ENCODE measurements around the gene PTPN14.
"Not testable (repeated sequence)": the region's sequence is repeated elsewhere in the genome, so short reads cannot be mapped to it uniquely, and the experiment has no call there.

The PTPN14 gene

DNA sequence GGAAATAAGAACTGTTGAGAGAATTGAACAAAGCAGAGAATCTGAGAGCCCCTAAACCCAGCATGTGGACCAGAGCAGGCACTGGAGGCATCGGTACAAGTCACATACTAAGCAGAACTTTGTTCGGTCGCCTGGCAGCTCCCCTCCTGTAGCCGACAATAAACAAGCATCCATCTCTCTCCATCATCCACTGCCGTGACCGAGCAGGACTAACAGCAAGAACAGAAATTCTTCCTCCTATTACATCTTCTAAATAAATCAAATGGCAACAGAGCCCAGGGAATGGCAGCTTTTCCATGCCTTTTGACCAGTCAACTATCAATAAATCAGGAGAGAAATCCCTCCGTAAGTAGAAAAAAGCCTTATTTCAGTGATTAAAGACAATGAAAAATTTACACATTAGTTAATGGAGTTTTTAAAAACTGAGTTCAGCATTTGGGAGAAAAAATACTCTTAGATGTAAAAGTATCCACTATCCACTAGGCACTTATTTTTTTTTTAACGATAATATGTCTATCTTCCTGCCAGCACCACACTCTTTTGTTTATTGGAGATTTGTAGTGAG is 36.5 kb downstream of the PTPN14 start:
- DNase-seq (ENCODE audit: low read depth), result no peak
- no peak overlapping the region for H3K4me3 ChIP-seq (ENCODE audit: low read depth, low read length)

DNA sequence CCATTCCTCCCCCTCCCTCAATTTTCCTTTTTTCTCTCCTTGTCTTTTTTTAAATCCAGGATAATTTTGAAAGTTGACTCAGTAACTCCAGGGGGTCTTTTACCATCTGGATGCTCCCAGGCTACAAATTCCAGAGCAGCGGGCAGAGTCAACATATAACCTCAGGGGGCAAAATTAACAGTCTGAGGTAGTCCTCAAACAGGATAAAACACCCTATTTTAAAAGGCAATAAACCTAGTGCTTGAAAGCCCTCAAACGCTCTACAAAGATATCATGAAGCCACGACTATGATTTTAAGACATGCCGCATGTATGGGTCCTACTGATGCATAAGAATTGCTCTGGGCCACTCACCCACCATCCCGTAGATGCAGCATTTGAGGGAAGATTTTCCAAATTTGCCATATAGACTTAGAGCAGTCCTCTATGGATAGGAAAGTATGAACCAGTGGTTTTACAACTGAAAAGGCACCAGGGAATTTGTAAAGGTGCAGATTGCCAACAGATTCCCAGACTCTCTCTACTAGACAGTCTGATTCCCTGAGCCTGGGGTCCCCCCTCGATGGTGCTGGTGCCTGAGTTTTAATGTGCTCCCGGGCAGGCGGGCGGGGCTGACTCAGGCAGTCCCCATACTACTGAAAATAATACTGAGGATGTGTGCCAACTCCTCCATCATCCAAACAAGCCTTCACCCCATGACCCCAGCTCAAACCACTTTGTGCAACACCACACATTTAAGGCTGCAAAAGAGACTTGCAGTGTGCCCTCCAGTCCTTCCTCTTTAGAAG is 37.2 kb downstream of the PTPN14 start:
- DNase-seq (ENCODE audit: low read depth), result peak; percentile 25
- H3K4me3 ChIP-seq (ENCODE audit: low read depth, low read length), result no peak overlapping the region

DNA sequence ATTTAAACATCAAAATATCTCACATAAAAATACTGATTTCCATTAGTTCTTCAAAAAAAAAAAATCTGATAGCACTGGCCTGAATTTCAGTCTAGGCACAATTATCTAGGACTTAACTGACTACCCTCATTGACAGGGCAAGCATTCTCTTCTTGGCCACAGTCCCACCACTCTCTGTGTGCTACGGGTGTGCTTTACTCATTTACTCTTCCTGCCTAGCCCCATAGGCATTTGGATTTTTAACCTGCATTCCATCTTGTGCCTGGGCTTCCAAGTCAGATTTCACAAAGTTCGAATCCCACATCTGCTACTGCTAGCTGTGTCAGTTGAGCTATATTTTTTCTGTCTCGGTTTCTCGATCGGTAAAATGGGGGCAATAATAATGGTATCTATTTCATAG is 38.0 kb downstream of the PTPN14 start:
- no peak overlapping the region for H3K4me3 ChIP-seq (ENCODE audit: low read depth, low read length)
- DNase-seq (ENCODE audit: low read depth), result no peak

DNA sequence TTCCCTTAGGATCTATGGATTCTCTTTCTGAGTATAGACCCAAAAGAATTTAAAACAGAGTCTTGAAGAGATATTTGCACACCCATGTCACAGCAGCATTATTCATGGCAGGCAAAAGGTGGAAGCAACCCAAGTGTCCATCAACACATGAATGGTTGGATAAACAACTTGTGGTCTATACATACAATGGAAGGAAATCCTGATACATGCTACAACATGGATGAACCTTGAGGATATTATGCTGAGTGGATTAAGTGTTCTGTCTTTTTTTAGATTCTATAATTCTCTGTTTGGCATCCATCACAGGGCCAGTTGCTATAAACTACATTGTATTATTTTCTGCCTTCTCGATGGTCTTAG is 39.8 kb downstream of the PTPN14 start:
- no peak overlapping the region for H3K4me3 ChIP-seq (ENCODE audit: low read depth, low read length)
- no peak for DNase-seq (ENCODE audit: low read depth)

DNA sequence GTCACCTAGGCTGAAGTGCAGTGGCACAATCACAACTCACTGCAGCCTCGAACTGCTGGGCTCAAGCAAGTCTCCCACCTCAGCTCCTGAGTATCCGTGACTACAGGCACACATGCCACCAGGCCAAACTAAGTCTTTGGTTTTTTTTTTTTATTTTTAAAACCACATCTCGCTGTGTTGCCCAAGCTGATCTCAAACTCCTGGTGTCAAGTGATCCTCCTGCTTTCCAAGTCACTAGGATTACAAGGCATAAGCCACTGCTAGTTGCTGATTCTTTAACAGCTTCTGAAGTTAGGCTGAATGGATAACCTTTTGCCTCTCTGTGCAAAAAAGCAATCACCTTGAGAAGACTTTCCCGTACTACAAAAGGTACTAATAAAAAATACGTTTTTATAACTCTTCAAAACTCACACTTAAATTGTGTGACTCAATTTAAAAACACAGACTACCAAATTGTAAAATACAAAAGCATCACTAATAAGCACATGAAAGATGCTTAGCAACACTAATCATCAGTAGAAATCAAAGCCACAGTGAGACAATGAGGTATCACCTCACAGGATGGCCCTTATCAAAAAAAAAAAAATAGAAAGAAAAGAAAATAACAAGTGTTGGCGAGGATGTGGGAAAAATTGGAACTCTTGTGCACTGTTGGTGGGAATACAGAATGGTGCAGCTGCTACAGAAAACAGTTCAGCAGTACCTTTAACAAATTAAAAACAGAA is 40.3 kb downstream of the PTPN14 start:
- DNase-seq (ENCODE audit: low read depth), result no peak
- no peak overlapping the region for H3K4me3 ChIP-seq (ENCODE audit: low read depth, low read length)

DNA sequence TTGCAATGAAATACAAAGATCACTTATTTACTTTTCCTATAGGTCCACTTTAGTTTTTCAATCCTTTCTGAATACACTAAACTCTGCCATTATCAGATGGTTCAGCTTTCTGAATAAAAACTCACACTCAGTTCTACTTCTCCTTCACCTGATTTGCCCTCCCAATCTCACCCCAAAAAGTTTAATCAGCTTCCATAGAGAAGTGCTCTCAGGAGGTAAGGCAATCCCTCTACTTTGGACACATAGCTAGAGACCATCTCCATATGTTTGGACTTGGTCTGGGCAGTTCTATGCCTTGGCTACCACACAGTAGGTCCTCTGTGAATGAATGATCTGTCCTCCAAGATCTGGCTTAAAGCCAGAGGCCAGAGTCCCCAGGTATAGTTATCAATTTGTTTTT is 40.9 kb downstream of the PTPN14 start:
- no peak for DNase-seq (ENCODE audit: low read depth)
- no peak overlapping the region for H3K4me3 ChIP-seq (ENCODE audit: low read depth, low read length)

DNA sequence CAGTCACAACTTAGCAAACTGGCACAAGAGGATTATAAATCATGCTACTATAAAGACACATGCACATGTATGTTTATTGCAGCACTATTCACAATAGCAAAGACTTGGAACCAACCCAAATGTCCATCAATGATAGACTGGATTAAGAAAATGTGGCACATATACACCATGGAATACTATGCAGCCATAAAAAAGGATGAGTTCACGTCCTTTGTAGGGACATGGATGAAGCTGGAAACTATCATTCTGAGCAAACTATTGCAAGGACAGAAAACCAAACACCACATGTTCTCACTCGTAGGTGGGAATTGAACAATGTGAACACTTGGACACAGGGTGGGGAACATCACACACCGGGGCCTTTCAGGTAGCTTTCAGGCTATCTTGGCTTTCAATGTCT is 41.8 kb downstream of the PTPN14 start:
- not testable (repeated sequence) for H3K4me3 ChIP-seq (ENCODE audit: low read depth, low read length); DNase-seq (ENCODE audit: low read depth)

DNA sequence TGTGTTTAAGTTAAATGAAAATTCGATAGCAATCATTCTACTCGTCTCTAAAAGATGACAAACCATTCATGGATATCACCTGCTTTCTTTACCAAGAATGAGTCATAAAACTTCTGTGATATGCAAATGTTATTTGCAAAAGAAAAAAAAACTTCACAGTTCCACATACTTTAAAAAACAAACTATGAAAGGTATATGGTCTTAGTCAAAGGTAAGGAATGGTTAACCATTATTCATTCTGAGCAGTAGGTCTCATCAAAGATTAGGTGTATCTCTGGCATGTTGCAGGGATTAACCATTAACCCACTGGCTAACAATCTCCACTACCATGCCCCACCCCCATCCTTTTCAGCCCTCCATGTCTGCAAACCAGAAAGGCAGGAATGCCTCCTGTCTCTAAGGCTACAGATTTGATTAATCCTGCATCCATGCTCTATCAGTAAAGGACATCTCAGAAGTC is 44.4 kb downstream of the PTPN14 start:
- no peak overlapping the region for H3K4me3 ChIP-seq (ENCODE audit: low read depth, low read length)
- DNase-seq (ENCODE audit: low read depth), result no peak

DNA sequence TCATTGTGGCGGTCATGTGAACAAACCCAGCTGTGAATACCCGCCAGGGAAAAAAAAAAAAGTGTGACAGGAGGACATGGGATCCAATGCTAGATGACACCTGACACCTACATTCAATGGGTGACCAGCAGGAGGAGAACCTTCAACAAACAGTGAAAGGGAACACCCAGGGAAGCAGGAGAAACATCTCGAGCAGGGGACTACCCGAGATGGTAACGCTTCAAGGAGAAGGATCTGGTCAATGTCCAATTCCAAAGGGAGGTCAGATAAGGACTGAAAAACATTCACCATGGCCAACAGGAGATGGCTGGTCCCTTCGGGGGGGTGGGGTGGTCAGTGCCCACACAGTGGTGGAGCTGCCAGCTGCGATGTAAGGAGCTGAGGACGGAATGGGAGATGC is 46.3 kb downstream of the PTPN14 start:
- no peak overlapping the region for H3K4me3 ChIP-seq (ENCODE audit: low read depth, low read length)
- no peak for DNase-seq (ENCODE audit: low read depth)

DNA sequence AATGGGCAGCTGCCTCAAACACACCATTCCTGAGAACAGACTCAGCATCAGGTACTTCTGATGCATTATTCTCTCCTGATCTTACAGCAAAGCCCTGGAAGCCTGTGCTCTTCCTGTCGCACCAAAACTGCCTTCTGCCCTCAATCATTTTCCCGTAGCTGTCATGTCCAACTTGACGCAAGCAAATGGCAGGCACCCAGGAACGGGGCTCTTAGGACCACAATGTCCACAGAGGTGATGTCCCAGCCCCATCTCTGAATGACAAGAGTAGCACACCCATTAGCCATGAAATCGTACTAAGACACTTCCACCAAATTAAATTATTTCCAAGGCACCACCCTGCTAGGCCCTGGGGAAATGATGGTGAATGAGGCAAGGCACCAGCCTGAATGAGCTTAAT is 47.1 kb downstream of the PTPN14 start:
- no peak overlapping the region for H3K4me3 ChIP-seq (ENCODE audit: low read depth, low read length)
- no peak for DNase-seq (ENCODE audit: low read depth)

DNA sequence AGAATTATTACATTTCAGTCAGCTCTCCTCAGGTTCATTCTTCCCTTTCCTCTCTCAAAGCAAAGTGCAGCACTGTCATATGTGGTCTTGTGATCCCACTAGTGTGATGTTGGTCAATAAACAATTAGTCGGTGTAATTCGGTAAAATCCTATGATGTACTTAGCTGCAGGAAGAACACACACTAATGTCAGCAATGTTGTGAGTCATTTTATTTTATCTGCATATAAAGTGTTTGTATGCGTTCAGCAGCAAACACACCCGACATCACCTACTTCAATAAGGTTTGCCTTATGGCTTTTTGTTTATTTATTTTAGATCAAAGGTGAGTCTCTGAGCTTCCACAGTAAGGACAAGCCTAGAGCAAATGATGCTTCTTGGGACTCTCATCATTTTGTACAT is 47.8 kb downstream of the PTPN14 start:
- no peak for DNase-seq (ENCODE audit: low read depth)
- H3K4me3 ChIP-seq (ENCODE audit: low read depth, low read length), result no peak overlapping the region

DNA sequence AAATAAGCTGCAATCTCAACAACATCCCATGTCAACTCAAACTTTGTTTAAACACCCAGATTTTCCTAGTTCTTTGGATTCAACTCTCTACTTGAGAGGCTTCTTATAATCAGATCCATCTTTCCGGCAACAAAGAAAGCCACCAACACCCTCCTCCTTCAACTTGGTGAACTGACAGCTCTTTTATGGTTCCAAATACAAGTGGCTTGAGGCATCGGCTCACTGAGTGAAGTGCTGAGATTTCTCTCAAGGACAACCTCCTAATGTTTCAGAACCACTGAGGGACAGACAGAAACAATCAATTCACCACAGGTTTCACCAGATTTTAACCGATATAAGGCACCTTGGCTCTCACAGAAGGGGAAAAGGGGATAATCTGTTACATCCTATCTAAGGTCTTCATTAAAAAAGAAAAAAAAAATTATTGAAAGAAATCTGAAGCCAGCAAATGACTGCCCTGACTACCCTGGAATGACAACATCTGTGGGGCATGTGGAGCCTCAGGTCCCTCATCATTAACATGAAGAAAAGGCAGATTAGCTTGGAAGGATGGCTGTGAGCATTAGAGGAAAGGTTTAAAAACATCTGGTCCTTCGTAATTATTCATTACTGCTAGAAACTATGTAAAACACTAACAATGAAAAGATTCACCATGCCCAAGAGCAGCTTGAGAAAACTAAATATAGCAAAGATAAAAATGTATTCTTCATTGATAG is 50.9 kb downstream of the PTPN14 start:
- no peak for DNase-seq (ENCODE audit: low read depth)
- H3K4me3 ChIP-seq (ENCODE audit: low read depth, low read length), result no peak overlapping the region

DNA sequence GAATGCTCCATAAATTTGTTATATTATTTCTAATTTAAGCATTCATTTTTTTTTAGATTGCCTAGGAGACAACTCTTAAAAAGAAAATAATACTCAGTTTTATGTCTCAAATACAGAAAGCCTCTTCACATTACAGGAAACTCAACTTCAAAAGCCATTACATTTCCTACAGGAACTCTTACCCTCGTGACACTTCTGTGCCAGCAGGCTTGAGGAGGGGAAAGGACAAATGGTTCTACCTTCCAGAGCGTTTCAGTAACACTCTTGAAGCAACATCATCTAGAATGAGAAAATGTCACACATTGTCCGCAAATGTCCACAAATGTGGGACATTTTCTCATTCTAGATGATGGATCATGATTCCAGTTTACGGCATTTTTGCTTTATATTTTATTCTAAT is 51.7 kb downstream of the PTPN14 start:
- DNase-seq (ENCODE audit: low read depth), result no peak
- H3K4me3 ChIP-seq (ENCODE audit: low read depth, low read length), result no peak overlapping the region

DNA sequence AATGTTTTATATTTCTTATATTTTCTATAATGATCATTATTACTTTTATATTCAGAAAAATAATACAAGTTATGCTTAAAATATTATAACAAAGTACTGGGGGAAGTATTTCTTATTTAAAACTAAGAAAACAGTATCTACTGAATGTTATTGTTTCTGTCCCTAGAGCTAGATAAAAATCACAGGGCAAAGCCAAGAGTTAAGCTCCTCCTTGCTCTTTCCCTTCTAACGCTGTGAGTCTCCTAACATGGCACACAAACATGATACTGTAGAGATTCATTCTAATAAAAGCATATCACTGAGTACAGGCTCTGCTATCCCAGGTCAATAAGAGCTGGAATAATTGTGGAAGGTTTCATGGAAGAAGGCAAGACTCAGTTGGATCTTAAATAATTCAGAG is 53.4 kb downstream of the PTPN14 start:
- no peak overlapping the region for H3K4me3 ChIP-seq (ENCODE audit: low read depth, low read length)
- no peak for DNase-seq (ENCODE audit: low read depth)

DNA sequence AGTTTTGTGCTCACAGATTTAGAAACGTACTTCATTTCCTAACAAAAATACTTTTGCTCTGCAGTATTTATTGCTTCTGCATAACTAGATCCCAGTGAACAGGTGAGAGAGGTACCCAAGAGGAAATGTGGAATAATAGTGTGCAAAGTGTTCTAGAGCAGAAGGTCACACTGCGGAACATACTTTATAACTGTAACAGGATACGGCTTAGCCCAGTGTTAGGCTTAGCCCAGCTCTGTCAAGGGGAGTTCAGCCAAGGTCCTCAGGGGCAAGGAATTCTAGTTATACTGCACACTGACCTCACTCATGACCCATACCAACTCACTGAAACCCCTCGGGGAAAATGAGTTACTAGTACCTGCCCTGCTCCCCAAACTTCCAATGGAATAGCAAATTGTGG is 55.3 kb downstream of the PTPN14 start:
- no peak overlapping the region for H3K4me3 ChIP-seq (ENCODE audit: low read depth, low read length)
- no peak for DNase-seq (ENCODE audit: low read depth)

DNA sequence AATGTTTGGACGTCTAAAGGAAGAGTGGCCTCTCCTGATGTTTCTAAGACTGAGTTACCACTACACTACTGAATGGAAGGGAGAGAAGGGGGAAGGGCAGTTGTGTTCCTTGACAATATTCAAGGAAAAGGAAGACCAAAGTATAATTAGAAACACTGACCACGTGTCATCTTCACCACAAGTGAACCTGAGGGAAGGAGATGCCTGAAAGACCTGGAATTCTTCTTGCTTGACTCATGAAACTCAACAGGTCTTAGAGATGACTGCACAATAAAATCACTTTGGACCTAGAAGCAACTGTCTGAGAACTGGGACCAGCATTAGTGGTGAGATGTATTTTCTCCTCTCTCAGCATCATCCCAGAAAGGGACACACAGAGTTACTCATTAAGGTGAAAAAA is 56.7 kb downstream of the PTPN14 start:
- no peak for DNase-seq (ENCODE audit: low read depth)

DNA sequence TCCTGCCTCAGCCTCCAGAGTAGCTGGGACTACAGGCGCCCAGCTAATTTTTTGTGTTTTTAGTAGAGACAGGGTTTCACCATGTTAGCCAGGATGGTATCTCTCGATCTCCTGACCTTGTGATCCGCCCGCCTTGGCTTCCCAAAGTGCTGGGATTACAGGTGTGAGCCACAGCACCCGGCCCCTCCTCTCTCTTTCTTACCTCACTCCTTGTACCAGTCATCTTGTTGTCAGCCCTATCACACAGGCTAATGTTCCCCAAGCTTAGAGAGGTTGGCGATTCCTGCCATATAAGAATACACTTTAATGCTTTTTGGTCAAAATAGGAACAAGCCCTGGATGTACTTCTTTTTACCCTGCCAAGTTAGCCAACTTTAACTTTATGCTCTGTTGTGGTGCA is 57.2 kb downstream of the PTPN14 start:
- DNase-seq (ENCODE audit: low read depth); H3K4me3 ChIP-seq (ENCODE audit: low read depth, low read length): not testable (repeated sequence)

More for the DNA sequence above, 56.7 kb downstream of the PTPN14 start:
- no peak overlapping the region for H3K4me3 ChIP-seq (ENCODE audit: low read depth, low read length)

DNA sequence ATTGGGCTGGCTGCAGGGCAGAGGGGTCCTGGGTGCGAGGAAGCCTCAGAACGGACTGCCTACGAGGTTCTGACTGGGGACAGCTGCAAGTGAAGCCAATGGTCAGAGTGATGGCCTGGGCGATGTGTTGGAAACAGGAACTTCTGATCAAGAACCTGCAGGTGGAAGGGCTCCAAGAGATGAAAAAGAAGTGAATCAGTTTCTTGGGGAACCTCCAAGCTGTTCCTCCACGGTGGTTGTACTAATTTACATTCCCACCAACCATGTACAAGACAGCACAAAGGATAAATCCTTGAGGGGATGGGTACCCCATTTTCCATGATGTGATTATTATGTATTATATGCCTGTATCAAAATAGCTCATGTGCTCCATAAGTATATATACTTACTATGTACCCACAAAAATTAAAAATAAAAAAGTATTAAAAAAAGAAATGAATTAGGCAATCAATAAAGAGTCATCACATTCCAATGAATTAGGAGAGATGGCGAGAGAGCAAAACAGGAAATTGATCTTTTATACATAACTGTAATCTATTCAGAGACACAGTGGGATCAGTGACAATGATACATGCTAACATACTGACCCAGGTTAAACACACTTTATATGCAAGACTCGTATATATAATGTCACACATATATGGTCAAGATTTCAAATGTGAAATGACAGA is 58.1 kb downstream of the PTPN14 start:
- H3K4me3 ChIP-seq (ENCODE audit: low read depth, low read length), result no peak overlapping the region
- DNase-seq (ENCODE audit: low read depth), result no peak

DNA sequence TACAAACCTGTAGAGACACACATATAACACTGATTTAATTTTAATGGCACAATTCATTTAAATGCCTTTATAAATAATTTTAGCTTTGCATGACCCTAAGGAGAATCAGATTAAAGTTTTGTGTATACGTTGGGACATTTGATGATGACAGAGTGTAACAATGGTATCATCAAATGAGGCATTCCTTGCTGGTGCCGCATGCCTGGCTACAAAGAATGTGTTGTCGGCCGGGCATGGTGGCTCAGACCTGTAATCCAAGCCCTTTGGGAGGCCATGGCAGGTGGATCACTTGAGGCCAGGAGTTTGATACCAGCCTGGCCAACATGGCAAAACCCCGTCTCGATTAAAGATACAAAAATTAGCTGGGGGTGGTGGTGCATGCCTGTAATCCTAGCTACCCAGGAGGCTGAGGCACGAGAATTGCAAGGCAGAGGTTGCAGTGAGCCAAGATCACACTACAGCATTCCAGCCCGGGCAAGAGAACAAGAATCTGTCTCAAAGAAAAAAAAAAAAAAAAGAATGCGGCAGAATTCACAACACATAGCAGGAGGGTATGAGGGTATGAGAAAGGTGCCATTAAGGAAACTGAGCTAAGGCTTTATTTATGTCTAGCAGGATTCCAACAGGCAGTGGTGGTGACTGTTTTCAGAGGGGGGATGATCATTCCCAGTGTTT is 58.9 kb downstream of the PTPN14 start:
- DNase-seq (ENCODE audit: low read depth), result no peak
- no peak overlapping the region for H3K4me3 ChIP-seq (ENCODE audit: low read depth, low read length)

Data from skeletal muscle cell (primary cell).